Progenitor cell of endocrine pancreas (in vitro differentiated cells): ENCODE results near the gene ACTA2. TPM values are rescaled to one million over a fixed set of nuclear protein-coding genes. Genes with fewer than 3 reads are reported as not detected.

ENCODE experiments used
- DNase-seq: peaks from one replicate; pipeline ENCODE4 v3.0.0; 2021; ENCODE audit warnings: low spot score; ENCODE audit not compliant: unreplicated experiment
- H3K27ac Mint-ChIP-seq: 2 replicates; pipeline ENCODE4 v1.8.0; 2021; ENCODE audit warnings: mild to moderate bottlenecking, moderate library complexity, mixed read lengths
- H3K27me3 Mint-ChIP-seq: 2 replicates; pipeline ENCODE4 v1.8.0; 2021; ENCODE audit warnings: mixed read lengths
- H3K36me3 Mint-ChIP-seq: 2 replicates; pipeline ENCODE4 v1.8.0; 2022; ENCODE audit warnings: mixed read lengths; ENCODE audit not compliant: insufficient read depth
- H3K4me1 Mint-ChIP-seq: 2 replicates; pipeline ENCODE4 v1.8.0; 2021; ENCODE audit warnings: low read depth, mixed read lengths
- H3K4me3 Mint-ChIP-seq: 2 replicates; pipeline ENCODE4 v1.8.0; 2021; ENCODE audit warnings: low read depth, mild to moderate bottlenecking, moderate library complexity, mixed read lengths
- H3K9me3 Mint-ChIP-seq: 2 replicates; pipeline ENCODE4 v1.8.0; 2021; ENCODE audit warnings: low read depth, mixed read lengths
- total RNA-seq: library from RNA; stranded (reverse); gene quantifications from 2 replicates; pipeline ENCODE4 v1.2.1, GENCODE V29; 2021
- TF ChIP-seq, protein P1 (sequence below): fragments of 200-600 bp; sonication (generic); IDR thresholded peaks from one replicate; pipeline ENCODE4 v1.5.0; 2021; ENCODE audit warnings: antibody characterized with exemption, mild to moderate bottlenecking; ENCODE audit not compliant: unreplicated experiment

ACTA2 gene
- total RNA-seq, 1 donor from 2014 or later: 4.1 TPM

DNA sequence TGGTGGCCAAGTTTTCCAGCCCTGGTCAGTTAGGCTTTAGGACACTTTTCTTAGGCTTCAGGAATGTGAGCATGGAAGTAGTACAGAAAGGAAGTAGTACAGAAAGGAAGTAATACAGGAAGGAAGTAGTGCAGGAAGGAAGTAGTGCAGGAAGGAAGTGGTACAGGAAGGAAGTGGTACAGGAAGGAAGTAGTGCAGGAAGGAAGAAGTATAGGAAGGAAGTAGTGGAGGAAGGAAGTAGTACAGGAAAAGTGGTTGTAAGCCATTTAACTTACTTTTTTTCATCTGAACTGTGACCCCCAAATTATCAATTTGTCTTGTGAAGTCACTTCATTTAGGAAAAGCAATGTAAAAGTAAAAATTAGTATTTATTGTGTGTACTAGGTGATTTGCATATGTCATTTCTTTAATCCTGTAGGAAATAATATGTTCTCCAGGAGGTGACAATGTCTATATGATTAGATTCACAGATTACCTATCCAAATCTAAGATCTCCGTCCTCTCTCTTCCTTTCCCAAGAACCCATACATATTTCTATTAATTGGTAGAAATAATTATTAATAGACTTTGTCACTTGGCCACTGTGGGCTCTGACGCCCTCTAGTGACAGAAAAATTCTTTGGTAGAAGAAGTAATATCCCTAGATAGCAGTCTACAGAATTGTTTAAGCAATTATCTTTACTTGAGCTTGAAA, 34.1 kb upstream of the ACTA2 start:
- TF ChIP-seq, protein P1, sequence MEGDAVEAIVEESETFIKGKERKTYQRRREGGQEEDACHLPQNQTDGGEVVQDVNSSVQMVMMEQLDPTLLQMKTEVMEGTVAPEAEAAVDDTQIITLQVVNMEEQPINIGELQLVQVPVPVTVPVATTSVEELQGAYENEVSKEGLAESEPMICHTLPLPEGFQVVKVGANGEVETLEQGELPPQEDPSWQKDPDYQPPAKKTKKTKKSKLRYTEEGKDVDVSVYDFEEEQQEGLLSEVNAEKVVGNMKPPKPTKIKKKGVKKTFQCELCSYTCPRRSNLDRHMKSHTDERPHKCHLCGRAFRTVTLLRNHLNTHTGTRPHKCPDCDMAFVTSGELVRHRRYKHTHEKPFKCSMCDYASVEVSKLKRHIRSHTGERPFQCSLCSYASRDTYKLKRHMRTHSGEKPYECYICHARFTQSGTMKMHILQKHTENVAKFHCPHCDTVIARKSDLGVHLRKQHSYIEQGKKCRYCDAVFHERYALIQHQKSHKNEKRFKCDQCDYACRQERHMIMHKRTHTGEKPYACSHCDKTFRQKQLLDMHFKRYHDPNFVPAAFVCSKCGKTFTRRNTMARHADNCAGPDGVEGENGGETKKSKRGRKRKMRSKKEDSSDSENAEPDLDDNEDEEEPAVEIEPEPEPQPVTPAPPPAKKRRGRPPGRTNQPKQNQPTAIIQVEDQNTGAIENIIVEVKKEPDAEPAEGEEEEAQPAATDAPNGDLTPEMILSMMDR: peak; percentile 82
- Mint-ChIP-seq H3K9me3 (no peaks in the 10 kb centered on the region), H3K4me1 (peaks cover 11% of the 10 kb centered on the region), H3K36me3 (no peaks in the 10 kb centered on the region), H3K27ac (no peak overlapping the region), H3K4me3 (no peak overlapping the region), H3K27me3 (peaks cover 40% of the 10 kb centered on the region)
- no peak for DNase-seq

DNA sequence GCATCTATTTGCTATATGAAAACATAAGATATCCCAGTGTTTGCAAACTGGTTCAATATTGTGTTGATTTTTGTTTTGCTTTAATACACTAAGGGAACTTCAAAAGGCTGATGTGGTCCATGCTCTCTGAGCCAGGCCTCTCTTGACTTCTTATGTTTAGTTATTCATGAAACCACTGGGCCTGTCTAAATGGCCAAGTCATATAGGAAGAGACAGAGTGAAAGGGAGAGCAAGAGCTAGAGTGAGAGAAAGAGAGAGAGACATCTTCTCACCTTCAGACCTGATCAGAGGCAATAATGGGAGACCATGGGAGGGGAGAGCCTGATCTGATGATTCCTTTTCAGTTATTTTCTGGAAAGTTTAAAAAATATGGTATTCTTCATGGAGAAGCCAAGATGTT, 32.0 kb upstream of the ACTA2 start:
- TF ChIP-seq, protein P1: no peak
- peaks cover 9% of the 10 kb centered on the region for H3K4me1 Mint-ChIP-seq
- no peak overlapping the region for H3K27ac Mint-ChIP-seq
- no peak for DNase-seq
- no peak overlapping the region for H3K4me3 Mint-ChIP-seq
- no peaks in the 10 kb centered on the region for H3K36me3 Mint-ChIP-seq
- peaks cover 21% of the 10 kb centered on the region for H3K27me3 Mint-ChIP-seq
- no peaks in the 10 kb centered on the region for H3K9me3 Mint-ChIP-seq

DNA sequence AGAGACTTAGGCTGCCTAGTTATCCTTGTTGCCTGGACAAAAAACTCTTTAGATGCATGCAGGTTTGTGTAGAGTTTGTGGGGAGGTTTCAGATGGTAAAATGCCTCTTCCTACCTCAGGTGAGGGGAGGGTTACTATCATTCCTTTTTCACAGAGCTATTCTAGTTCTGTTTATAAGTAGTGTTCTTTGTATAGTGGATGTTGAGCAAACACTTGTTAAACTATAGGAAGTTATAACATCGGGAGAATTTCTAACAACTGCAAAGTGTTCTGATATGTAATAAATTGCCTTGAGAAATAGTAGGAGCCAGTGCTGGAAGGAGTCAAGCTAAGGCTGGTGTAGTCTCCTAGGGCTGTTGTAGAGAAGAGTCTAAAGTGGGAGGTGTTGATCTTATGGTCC, 31.4 kb upstream of the ACTA2 start:
- Mint-ChIP-seq H3K27me3 (peaks cover 19% of the 10 kb centered on the region), H3K4me3 (no peak overlapping the region), H3K9me3 (no peaks in the 10 kb centered on the region), H3K4me1 (peaks cover 9% of the 10 kb centered on the region), H3K27ac (no peak overlapping the region), H3K36me3 (no peaks in the 10 kb centered on the region)
- no peak for DNase-seq
- TF ChIP-seq, protein P1: no peak

DNA sequence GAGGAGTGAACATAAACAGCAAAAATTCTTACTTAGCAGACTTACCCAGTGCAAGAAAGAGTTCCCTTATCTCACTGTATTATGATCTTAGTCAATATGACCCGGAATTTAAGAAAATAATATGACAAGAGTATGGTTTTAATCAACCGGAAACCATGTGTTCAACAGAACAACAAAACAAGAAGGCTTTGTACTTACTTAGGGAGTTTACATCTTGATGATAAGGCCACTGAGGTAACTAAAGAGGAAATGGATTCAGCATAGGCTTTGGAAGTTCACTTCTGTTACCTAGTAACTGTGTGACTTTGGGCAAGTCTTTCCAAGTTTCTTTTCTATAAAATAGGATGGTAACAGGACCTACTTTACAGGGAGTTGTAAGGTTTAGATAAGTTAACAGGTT, 30.6 kb upstream of the ACTA2 start:
- TF ChIP-seq, protein P1: no peak
- Mint-ChIP-seq H3K4me1 (peaks cover 9% of the 10 kb centered on the region), H3K9me3 (no peaks in the 10 kb centered on the region), H3K4me3 (no peak overlapping the region), H3K27ac (no peak overlapping the region), H3K36me3 (no peaks in the 10 kb centered on the region), H3K27me3 (peaks cover 15% of the 10 kb centered on the region)
- no peak for DNase-seq

DNA sequence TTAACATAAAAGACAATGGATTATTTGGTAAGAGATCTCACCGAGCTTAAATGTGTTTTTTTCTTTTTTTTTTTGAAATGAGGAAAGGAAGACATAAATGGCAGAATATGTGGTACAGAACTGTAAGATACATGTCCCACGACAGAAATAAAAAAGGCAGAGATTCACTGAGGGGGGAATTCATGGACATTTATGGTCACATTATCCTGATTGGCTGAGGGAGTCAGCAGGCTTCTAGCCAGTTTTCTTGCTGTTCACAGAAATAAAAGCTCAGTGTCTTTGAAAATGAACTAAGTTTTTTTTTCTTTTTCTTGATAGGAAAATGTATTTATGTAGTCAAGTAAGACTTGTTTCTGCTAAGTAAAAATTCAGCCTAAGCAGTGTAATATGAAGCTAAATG, 29.8 kb upstream of the ACTA2 start:
- H3K27ac Mint-ChIP-seq: no peak overlapping the region
- H3K4me3 Mint-ChIP-seq: no peak overlapping the region
- TF ChIP-seq, protein P1: no peak
- no peaks in the 10 kb centered on the region for H3K9me3 Mint-ChIP-seq
- H3K36me3 Mint-ChIP-seq: no peaks in the 10 kb centered on the region
- no peak for DNase-seq
- peaks cover 9% of the 10 kb centered on the region for H3K4me1 Mint-ChIP-seq
- peaks cover 11% of the 10 kb centered on the region for H3K27me3 Mint-ChIP-seq
